GM12878 (cell line): ENCODE measurements around the gene TMEM175. TPM values are rescaled to one million over a fixed set of nuclear protein-coding genes. Genes with fewer than 3 reads are reported as not detected.
A peak's percentile ranks its signal among the peaks of the same experiment; 100 is the strongest.

Source experiments
- ATAC-seq: fragments of 200-7000 bp; cut with Tn5 transposase; 3 replicates; pipeline ENCODE4 v1.9.1; 2020; ENCODE audit warnings: mild to moderate bottlenecking, moderate library complexity
- BruUV-seq: library from RNA; stranded (reverse); fragments of 400-500 nt; replicated peaks from 2 replicates; lab custom pipeline; 2021; lab: Mats Ljungman, UMichigan
- CTCF ChIA-PET: fragments of 300-600 bp; sonication (Branson Sonifier 250); formaldehyde crosslinking; extraction: SDS; loops from one replicate; lab custom pipeline; 2021; ENCODE audit warnings: inconsistent platforms; lab: Yijun Ruan, JAX
- POLR2A ChIA-PET: fragments of 350-600 bp; formaldehyde crosslinking; extraction: SDS; loops from one replicate; lab custom pipeline; 2021; ENCODE audit warnings: inconsistent platforms; lab: Charles Lee
- RAD21 ChIA-PET: fragments of 300-600 bp; sonication (Branson Sonifier 250); formaldehyde crosslinking; loops from one replicate; lab custom pipeline; 2023; ENCODE audit warnings: antibody characterized with exemption; ENCODE audit not compliant: unreplicated experiment; lab: Charles Lee
- SMC1A ChIA-PET: fragments of 300-600 bp; sonication (Branson Sonifier 250); formaldehyde crosslinking; loops from one replicate; lab custom pipeline; 2023; ENCODE audit not compliant: unreplicated experiment, uncharacterized antibody; lab: Charles Lee
- DNase-seq: peaks from one replicate; pipeline ENCODE4 v3.0.0-alpha.2; 2011; ENCODE audit warnings: low read depth, low spot score
- FAIRE-seq: peaks from 3 replicates; lab custom pipeline; 2011; peaks lifted over from hg19 to GRCh38; lab: Jason Lieb, UNC
- H2AFZ ChIP-seq: 2 replicates; pipeline ENCODE4 v1.6.0; 2011; ENCODE audit warnings: low read depth, low read length, control low read depth; ENCODE audit not compliant: control insufficient read depth
- H3K27ac ChIP-seq: 2 replicates; pipeline ENCODE4 v1.5.1; 2011; ENCODE audit warnings: control low read depth; ENCODE audit not compliant: control insufficient read depth, insufficient read depth
- H3K27me3 ChIP-seq, 2 experiments: replicated peaks in 1 of 2; 2 replicates each; pipeline versions ENCODE4 v1.6.0 to v1.6.1; 2011; ENCODE audit warnings: low read length in 1 of 2; ENCODE audit not compliant: control insufficient read depth in 2 of 2, insufficient read depth in 2 of 2
- H3K36me3 ChIP-seq, 2 experiments: 2 replicates each; pipeline ENCODE4 v1.5.1; 2011; ENCODE audit warnings: low read length in 1 of 2; ENCODE audit not compliant: control insufficient read depth in 2 of 2, insufficient read depth in 2 of 2
- H3K4me1 ChIP-seq: 2 replicates; pipeline ENCODE4 v1.6.1; 2011; ENCODE audit warnings: mild to moderate bottlenecking, low read length, moderate library complexity, mixed read lengths; ENCODE audit not compliant: control insufficient read depth, insufficient read depth
- H3K4me2 ChIP-seq: 2 replicates; pipeline ENCODE4 v1.6.0; 2011; ENCODE audit warnings: control low read depth; ENCODE audit not compliant: control insufficient read depth, insufficient read depth
- H3K4me3 ChIP-seq: fragments of 200-600 bp; sonication (generic); 2 replicates; pipeline ENCODE4 v1.5.1; 2016
- H3K79me2 ChIP-seq: 2 replicates; pipeline ENCODE4 v1.6.0; 2011; ENCODE audit warnings: low read length; ENCODE audit not compliant: control insufficient read depth, insufficient read depth
- H3K9ac ChIP-seq: 2 replicates; pipeline ENCODE4 v1.8.0; 2011; ENCODE audit warnings: low read length, control low read depth, mixed read lengths; ENCODE audit not compliant: control insufficient read depth, insufficient read depth
- H3K9me3 ChIP-seq: replicated peaks from 3 replicates; pipeline ENCODE4 v1.5.1; 2011; ENCODE audit warnings: mild to moderate bottlenecking, low read length; ENCODE audit not compliant: control insufficient read depth, insufficient read depth
- H4K20me1 ChIP-seq: 2 replicates; pipeline ENCODE4 v1.6.0; 2011; ENCODE audit not compliant: control insufficient read depth, insufficient read depth
- BACH1 ChIP-seq: fragments of 450-650 bp; IDR thresholded peaks from 2 replicates; pipeline ENCODE4 v1.6.1; 2017; ENCODE audit warnings: mild to moderate bottlenecking, borderline replicate concordance
- CREB1 ChIP-seq: IDR thresholded peaks from 2 replicates; pipeline ENCODE4 v1.6.1; 2012; ENCODE audit warnings: low read depth, mild to moderate bottlenecking, inconsistent platforms
- EGR1 ChIP-seq, 2 experiments: IDR thresholded peaks; 1 replicate in 1 of 2; 2 replicates in 1 of 2; pipeline ENCODE4 v1.6.1; 2011 to 2012; ENCODE audit warnings: low read depth in 2 of 2, low read length in 2 of 2, borderline replicate concordance in 1 of 2, mild to moderate bottlenecking in 1 of 2, moderate library complexity in 1 of 2
- NBN ChIP-seq: fragments of 450-650 bp; IDR thresholded peaks from 2 replicates; pipeline ENCODE4 v1.6.1; 2016
- NFXL1 ChIP-seq: fragments of 450-650 bp; IDR thresholded peaks from 2 replicates; pipeline ENCODE4 v1.6.1; 2017; ENCODE audit warnings: antibody characterized with exemption, mild to moderate bottlenecking, borderline replicate concordance
- POLR2A ChIP-seq: IDR thresholded peaks from 2 replicates; pipeline ENCODE4 v1.6.1; 2011; ENCODE audit warnings: low read depth, mild to moderate bottlenecking, low read length
- RAD21 ChIP-seq: IDR thresholded peaks from 2 replicates; pipeline ENCODE4 v1.6.1; 2011; ENCODE audit warnings: mild to moderate bottlenecking, low read depth, low read length, moderate library complexity; ENCODE audit not compliant: insufficient read depth
- SPI1 ChIP-seq: IDR thresholded peaks from 2 replicates; pipeline ENCODE4 v1.6.1; 2011; ENCODE audit warnings: low read depth, mild to moderate bottlenecking, low read length, moderate library complexity, borderline replicate concordance; ENCODE audit not compliant: insufficient read depth
- YBX1 ChIP-seq: fragments of 450-650 bp; IDR thresholded peaks from 2 replicates; pipeline ENCODE4 v1.6.1; 2016; ENCODE audit warnings: antibody characterized with exemption
- ZNF207 ChIP-seq: fragments of 450-650 bp; IDR thresholded peaks from 2 replicates; pipeline ENCODE4 v1.6.1; 2014; ENCODE audit warnings: antibody characterized with exemption, mild to moderate bottlenecking, borderline replicate concordance
- WGBS: methylation state at CpG from one replicate; pipeline ENCODE4 v1.1.6; 2016; ENCODE audit warnings: low lambda C conversion rate; ENCODE audit not compliant: insufficient replicate concordance, insufficient coverage; ENCODE audit errors: missing lambda C conversion rate; 5-methylcytosine and 5-hydroxymethylcytosine counted together
- in situ Hi-C: fragments of 300-500 bp; cut with MboI; formaldehyde crosslinking; loops from 9 replicates; pipeline ENCODE4 v1.14.3; 2018; ENCODE audit warnings: mixed read lengths
- intact Hi-C: fragments of 100-400 bp; cut with micrococcal nuclease; formaldehyde crosslinking; loops from one replicate; pipeline ENCODE4 v1.14.2; 2022; ENCODE audit not compliant: unreplicated experiment
- polyA plus RNA-seq, 11 experiments: library from polyadenylated mRNA; depleted of rRNA in 4 of 11; unstranded in 6 of 11; stranded (reverse) in 5 of 11; fragments of >200 nt; fragmentation: Nextera tagmentation in 4 of 11; fragmentation: Illumina TruSeq in 1 of 11; extraction: Ambion mirVana in 4 of 11; extraction: Trizol in 1 of 11; gene quantifications; 1 replicate in 1 of 11; 2 replicates in 10 of 11; pipeline versions ENCODE4 v1.2.1 to v1.2.3, GENCODE V29; 2011 to 2016; ENCODE audit warnings: inconsistent platforms in 2 of 11, missing spikeins in 2 of 11, low read depth in 1 of 11
- total RNA-seq, 4 experiments: library from RNA; depleted of rRNA in 3 of 4; stranded (reverse); fragments of >200 nt in 3 of 4; fragmentation: Illumina TruSeq in 1 of 4; extraction: Trizol in 1 of 4; gene quantifications; 2 replicates each; pipeline versions ENCODE4 v1.2.1 to v1.2.3, GENCODE V29; 2013 to 2021
- TF ChIP-seq, protein P1 (sequence below), 3 experiments: IDR thresholded peaks in 2 of 3; conservative IDR thresholded peaks in 1 of 3; 2 replicates each; pipeline ENCODE4 v1.5.1; 2011; ENCODE audit warnings: low read depth in 3 of 3, low read length in 3 of 3, mild to moderate bottlenecking in 3 of 3, control low read depth in 2 of 3, moderate library complexity in 2 of 3, inconsistent platforms in 1 of 3, mixed read lengths in 1 of 3; ENCODE audit not compliant: control insufficient read depth in 2 of 3, insufficient read depth in 1 of 3; ENCODE audit errors: extremely low read depth in 1 of 3

Gene TMEM175
- total and polyA plus RNA-seq, 10 of the 15 experiments (the other 5 are each of a cell fraction or from before 2014, with no cell fraction given) = 0.11 to 39.5 (median 22.3) TPM

DNA sequence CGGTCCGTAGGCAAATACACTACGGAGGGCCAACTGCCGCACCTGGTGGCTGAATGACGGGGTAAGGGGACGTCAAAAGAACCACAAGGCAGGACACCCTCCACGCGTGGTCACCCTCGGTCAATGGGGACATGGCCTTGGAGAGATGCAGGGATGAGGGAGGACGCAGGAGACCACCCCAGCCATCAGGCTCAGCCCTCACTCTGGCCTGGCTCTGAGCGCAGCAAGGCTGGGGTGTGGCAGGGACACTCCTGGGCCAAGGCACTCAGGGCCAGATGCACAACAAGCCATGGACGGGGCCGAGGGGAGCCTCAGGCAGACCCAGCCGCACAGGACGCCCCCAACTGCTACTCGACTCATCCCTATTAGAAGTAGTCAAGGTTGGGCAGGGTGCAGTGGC lies 36.7 kb upstream of the TMEM175 start:
- H3K4me2 ChIP-seq = no peak overlapping the region
- BruUV-seq = no TSS peak
- no peaks in the 10 kb centered on the region for H3K9me3 ChIP-seq
- no peak for ATAC-seq
- no peaks in the 10 kb centered on the region for H3K27me3 ChIP-seq
- no peak overlapping the region for H3K4me3 ChIP-seq
- in situ Hi-C loops (no loop called here), intact Hi-C loops (loop anchor here (10.0 kb wide), 1 partner anchor 89 kb away; the partner anchor contains the start of gene IDUA)
- H3K79me2 ChIP-seq = no peaks in the 10 kb centered on the region
- H3K4me1 ChIP-seq = no peaks in the 10 kb centered on the region
- H4K20me1 ChIP-seq = no peaks in the 10 kb centered on the region
- WGBS = 95% methylated on average over 16 of the region's 16 CpGs
- TF ChIP-seq YBX1 = no peak
- TF ChIP-seq BACH1 = no peak
- no peak for TF ChIP-seq CREB1
- TF ChIP-seq EGR1 (IDR thresholded peaks at IDR 0.05; ENCODE audit: borderline replicate concordance in 1 of 2, low read depth in 2 of 2, low read length in 2 of 2) = no peak
- TF ChIP-seq POLR2A = peak; percentile 49
- no peak for TF ChIP-seq SPI1
- no peak for TF ChIP-seq NFXL1
- TF ChIP-seq NBN = no peak
- TF ChIP-seq ZNF207 = no peak
- no peak overlapping the region for H3K27ac ChIP-seq
- ChIA-PET CTCF (interaction anchor here (2.0 kb wide), 1 partner anchor 35 kb away, joined by 6 read pairs; no protein-coding TSS in a partner anchor), POLR2A (no interaction called here), SMC1A (no interaction called here), RAD21 (no interaction called here)
- H3K9ac ChIP-seq = no peak overlapping the region
- H2AFZ ChIP-seq = no peak overlapping the region
- peaks cover 5 to 35% of the 10 kb centered on the region in 2 experiments; a peak in 3 of 4 replicates for H3K36me3 ChIP-seq
- FAIRE-seq = no peak
- DNase-seq = no peak

DNA sequence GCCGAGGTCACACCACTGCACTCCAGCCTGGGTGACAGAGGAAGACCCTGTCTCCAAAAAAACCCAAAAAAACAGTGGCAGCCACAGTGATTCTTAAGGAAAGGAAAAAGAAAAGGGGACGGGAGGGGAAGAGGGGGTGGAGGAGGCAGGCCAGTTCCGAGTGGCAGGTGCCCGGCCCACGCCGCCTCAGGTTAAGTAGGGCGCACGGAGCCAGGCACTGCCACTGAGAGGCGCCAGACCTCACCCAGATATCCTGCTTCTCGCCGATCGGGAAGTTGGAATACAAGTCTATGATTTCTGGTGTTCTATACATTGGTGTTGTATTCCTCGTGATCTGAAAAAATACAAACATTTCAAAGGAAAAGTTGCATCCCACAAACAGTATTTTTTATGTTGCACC lies 36.0 kb upstream of the TMEM175 start:
- ChIA-PET SMC1A (no interaction called here), CTCF (interaction anchor here (2.0 kb wide), 1 partner anchor 34 kb away, joined by 6 read pairs; no protein-coding TSS in a partner anchor), RAD21 (no interaction called here), POLR2A (no interaction called here)
- no peak overlapping the region for H3K27ac ChIP-seq
- intact Hi-C loops = loop anchor here (10.0 kb wide), 1 partner anchor 89 kb away; the partner anchor contains the start of gene IDUA
- no peak overlapping the region for H3K4me3 ChIP-seq
- H3K36me3 ChIP-seq = peaks cover 5 to 37% of the 10 kb centered on the region in 2 experiments; a peak in 3 of 4 replicates
- H3K79me2 ChIP-seq = no peaks in the 10 kb centered on the region
- no peaks in the 10 kb centered on the region for H3K9me3 ChIP-seq
- H3K4me1 ChIP-seq = no peaks in the 10 kb centered on the region
- 93% methylated on average over 13 of the region's 13 CpGs for WGBS
- no peak overlapping the region for H3K9ac ChIP-seq
- TSS peak; percentile 35 for BruUV-seq
- FAIRE-seq (no peak), DNase-seq (no peak), ATAC-seq (no peak)
- TF ChIP-seq, protein P1, sequence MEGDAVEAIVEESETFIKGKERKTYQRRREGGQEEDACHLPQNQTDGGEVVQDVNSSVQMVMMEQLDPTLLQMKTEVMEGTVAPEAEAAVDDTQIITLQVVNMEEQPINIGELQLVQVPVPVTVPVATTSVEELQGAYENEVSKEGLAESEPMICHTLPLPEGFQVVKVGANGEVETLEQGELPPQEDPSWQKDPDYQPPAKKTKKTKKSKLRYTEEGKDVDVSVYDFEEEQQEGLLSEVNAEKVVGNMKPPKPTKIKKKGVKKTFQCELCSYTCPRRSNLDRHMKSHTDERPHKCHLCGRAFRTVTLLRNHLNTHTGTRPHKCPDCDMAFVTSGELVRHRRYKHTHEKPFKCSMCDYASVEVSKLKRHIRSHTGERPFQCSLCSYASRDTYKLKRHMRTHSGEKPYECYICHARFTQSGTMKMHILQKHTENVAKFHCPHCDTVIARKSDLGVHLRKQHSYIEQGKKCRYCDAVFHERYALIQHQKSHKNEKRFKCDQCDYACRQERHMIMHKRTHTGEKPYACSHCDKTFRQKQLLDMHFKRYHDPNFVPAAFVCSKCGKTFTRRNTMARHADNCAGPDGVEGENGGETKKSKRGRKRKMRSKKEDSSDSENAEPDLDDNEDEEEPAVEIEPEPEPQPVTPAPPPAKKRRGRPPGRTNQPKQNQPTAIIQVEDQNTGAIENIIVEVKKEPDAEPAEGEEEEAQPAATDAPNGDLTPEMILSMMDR (IDR thresholded peaks at IDR 0.05 in 2 of 3, conservative IDR thresholded peaks at IDR 0.05 in 1 of 3; ENCODE audit: control insufficient read depth in 2 of 3, extremely low read depth in 1 of 3, insufficient read depth in 1 of 3, low read depth in 3 of 3, low read length in 3 of 3) = peak in 1 of 3 experiments; percentile 12; a peak in 1 of 6 replicates
- TF ChIP-seq CREB1 (no peak), RAD21 (0 out of 2 replicates have a peak, but pooled peaks have one; percentile 5)
- H4K20me1 ChIP-seq = no peaks in the 10 kb centered on the region
- H2AFZ ChIP-seq = no peak overlapping the region
- H3K27me3 ChIP-seq = no peaks in the 10 kb centered on the region
- H3K4me2 ChIP-seq = no peak overlapping the region
- in situ Hi-C loops = no loop called here
